Measurements from ENCODE around the gene H3-3A.

H3-3A gene

DNA sequence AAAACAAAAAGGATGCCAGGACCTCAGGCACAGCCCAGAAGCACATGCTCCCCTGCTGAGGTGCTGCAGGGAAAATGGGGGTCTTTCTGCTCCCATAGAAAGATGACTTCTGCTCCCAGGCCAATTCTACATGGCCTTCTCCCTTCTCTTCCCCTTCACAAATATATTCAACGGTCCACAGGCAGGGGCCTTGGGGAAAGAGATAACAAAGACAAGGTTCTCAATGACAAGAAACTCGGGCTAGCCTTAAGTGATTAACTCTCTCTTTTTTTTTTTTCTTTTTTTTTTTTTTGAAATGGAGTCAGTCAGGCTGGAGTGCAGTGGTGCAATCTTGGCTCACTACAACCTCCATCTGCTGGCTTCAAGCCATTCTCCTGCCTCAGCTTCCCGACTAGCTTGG lies 54.2 kb downstream of the H3-3A start:
- peak; percentile 41 for DNase-seq

DNA sequence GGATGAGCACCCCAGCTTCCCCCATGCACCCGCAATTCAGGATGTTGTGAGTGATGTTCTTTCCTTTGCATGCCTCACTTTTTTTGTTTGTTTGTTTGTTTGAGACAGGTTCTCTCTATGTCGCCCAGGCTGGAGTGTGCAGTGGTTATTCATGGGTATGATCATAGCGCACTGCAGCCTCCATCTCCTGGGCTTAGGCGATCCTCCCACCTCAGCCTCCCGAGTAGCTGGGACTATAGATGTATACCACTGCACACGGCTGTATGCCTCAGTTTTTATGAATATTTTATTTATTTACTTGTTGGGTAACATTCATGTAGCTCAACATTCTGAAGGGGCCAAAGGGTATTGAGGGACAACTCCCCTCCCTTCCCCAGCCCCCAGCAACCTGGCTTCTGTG lies 54.8 kb downstream of the H3-3A start:
- no peak for DNase-seq

DNA sequence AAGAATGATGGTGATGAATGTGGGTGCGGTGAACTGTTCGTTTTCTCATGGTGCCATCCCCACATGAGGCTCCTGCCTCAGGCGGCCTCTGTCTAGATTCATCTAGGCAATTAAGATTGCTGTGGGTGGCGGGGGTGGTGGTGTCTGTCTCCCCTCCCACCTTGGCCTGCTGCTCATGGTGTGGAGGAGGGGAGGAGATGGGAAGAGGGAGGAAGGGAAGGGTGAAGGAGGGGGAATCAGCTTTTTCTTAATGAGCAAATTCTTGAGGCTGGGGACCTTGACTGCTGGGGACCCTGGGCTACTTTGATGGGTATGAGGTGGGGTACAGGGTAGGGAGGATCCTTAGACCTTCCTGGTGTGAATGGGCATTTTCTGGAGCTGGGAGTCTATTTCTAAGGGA lies 55.8 kb downstream of the H3-3A start:
- no peak for DNase-seq

DNA sequence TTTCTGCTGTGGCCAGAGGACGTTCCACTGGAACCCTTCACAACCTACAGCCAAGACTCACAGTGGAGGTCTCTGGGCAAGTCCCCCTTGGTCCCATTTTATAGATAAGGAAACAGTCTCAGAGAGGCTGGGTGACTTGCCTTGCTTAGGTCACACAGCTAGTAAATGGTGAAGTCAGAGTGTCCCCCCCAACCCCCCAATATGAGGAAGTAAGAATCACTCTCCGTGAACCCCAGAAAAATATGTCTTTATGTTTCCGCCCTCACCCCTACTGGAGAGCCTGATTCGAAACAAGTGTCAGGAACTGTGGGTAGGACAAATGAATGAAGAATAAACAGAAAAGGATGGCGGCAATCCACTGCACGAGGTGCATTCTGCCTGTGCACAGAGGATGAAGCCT lies 56.7 kb downstream of the H3-3A start:
- no peak for DNase-seq

DNA sequence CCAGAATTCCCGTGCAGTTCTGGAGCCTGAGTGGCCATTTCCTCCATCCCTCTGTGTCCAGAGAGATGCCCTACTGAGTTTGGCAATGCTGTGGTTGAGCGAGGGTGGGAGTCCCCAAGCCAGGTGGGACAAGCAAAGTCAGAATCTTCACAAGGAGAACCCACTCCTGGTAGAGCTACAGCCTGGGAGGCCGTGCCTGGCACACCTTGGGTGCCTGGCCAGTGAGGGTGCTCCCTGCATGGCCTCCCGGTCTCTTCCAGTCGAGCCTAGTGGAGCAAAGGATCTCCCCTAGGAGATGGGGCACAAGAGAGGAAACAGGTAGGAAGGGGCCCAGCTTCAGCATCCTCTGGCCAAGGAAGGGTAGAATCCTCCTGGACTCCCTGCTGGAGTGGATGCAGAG lies 57.9 kb downstream of the H3-3A start:
- no peak for DNase-seq

DNA sequence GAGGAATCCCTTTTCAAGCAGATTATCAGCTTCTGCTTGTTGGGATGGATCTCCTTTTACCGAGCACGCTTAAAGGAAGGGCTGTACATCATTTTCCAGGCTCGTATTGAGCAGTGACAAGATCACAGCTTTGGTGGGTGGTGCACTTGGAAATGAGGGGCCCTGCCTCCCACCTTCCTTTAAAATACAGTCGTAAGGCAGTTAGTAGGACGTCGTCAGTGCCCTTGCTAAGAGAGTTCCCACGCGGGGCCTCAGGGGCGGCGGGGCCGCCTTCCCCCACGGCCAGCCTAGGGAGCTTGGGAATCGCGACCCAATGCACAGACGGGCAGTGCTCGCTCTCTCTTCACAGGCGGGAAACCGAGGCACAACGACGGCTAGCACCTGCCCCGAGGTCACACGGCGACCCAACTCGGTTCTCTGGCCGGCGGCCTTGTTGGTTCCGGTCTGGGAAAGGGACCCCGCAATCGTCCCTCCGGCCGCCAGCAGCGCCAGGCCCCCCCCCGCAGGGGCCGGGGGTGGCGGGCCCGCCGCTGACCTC lies 58.6 kb downstream of the H3-3A start:
- DNase-seq = no peak

All from OCI-M1 (cell line).